HCT116 (cell line): ENCODE results near the gene ZNG1F.
"Not testable (repeated sequence)": the region's sequence is repeated elsewhere in the genome, so short reads cannot be mapped to it uniquely, and the experiment has no call there.

Experiments used
- ATF3 ChIP-seq: IDR thresholded peaks from 2 replicates; pipeline ENCODE4 v1.6.1; 2012
- CEBPB ChIP-seq: IDR thresholded peaks from 2 replicates; pipeline ENCODE4 v1.6.1; 2012; ENCODE audit warnings: low read depth
- POLR2A ChIP-seq: IDR thresholded peaks from 2 replicates; pipeline ENCODE4 v1.7.0; 2011; ENCODE audit warnings: borderline replicate concordance; ENCODE audit not compliant: insufficient read depth, insufficient read length; ENCODE audit errors: extremely low read depth
- POLR2AphosphoS5 ChIP-seq: IDR thresholded peaks from 2 replicates; pipeline ENCODE4 v1.6.1; 2011; ENCODE audit warnings: mild to moderate bottlenecking, low read depth, low read length, moderate library complexity
- RAD21 ChIP-seq: IDR thresholded peaks from 2 replicates; pipeline ENCODE4 v1.6.1; 2012; ENCODE audit warnings: low read depth, mild to moderate bottlenecking
- TF ChIP-seq, protein P1 (sequence below), 3 experiments: fragments of 200-600 bp in 1 of 3; sonication (generic) in 1 of 3; IDR thresholded peaks in 2 of 3; conservative IDR thresholded peaks in 1 of 3; 2 replicates each; pipeline ENCODE4 v1.5.1; 2012 to 2017; ENCODE audit warnings: low read depth in 2 of 3, low read length in 2 of 3, antibody characterized with exemption in 1 of 3, borderline replicate concordance in 1 of 3, control low read depth in 1 of 3, mild to moderate bottlenecking in 1 of 3, mixed read lengths in 1 of 3, mixed run types in 1 of 3, moderate library complexity in 1 of 3; ENCODE audit not compliant: insufficient read depth in 1 of 3
- TF ChIP-seq, protein P2 (sequence below): IDR thresholded peaks from 2 replicates; pipeline ENCODE4 v1.6.1; 2012; ENCODE audit warnings: low read depth

DNA sequence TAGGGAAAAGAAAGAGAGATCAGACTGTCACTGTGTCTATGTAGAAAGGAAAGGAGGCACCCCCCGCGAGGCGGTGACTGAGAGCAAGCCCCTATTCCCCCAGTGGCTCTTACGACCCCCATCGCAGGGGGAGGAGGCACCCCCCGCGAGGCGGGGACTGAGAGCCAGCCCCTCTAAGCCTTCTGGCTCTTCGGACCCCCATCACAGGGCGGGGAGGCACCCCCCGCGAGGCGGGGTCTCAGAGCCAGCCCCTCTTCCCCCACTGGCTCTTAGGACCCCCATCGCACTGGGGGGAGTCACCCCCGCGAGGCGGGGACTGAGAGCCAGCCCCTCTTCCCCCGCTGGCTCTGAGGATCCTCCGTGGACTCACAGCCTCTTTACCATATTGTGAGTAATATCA lies 84.6 kb downstream of the ZNG1F start:
- TF ChIP-seq, protein P1, sequence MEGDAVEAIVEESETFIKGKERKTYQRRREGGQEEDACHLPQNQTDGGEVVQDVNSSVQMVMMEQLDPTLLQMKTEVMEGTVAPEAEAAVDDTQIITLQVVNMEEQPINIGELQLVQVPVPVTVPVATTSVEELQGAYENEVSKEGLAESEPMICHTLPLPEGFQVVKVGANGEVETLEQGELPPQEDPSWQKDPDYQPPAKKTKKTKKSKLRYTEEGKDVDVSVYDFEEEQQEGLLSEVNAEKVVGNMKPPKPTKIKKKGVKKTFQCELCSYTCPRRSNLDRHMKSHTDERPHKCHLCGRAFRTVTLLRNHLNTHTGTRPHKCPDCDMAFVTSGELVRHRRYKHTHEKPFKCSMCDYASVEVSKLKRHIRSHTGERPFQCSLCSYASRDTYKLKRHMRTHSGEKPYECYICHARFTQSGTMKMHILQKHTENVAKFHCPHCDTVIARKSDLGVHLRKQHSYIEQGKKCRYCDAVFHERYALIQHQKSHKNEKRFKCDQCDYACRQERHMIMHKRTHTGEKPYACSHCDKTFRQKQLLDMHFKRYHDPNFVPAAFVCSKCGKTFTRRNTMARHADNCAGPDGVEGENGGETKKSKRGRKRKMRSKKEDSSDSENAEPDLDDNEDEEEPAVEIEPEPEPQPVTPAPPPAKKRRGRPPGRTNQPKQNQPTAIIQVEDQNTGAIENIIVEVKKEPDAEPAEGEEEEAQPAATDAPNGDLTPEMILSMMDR (IDR thresholded peaks at IDR 0.05 in 2 of 3, conservative IDR thresholded peaks at IDR 0.05 in 1 of 3; ENCODE audit: borderline replicate concordance in 1 of 3, insufficient read depth in 1 of 3, low read depth in 2 of 3, low read length in 2 of 3), result not testable (repeated sequence)
- not testable (repeated sequence) for TF ChIP-seq RAD21, CEBPB, POLR2AphosphoS5, POLR2A, ATF3
- TF ChIP-seq, protein P2, sequence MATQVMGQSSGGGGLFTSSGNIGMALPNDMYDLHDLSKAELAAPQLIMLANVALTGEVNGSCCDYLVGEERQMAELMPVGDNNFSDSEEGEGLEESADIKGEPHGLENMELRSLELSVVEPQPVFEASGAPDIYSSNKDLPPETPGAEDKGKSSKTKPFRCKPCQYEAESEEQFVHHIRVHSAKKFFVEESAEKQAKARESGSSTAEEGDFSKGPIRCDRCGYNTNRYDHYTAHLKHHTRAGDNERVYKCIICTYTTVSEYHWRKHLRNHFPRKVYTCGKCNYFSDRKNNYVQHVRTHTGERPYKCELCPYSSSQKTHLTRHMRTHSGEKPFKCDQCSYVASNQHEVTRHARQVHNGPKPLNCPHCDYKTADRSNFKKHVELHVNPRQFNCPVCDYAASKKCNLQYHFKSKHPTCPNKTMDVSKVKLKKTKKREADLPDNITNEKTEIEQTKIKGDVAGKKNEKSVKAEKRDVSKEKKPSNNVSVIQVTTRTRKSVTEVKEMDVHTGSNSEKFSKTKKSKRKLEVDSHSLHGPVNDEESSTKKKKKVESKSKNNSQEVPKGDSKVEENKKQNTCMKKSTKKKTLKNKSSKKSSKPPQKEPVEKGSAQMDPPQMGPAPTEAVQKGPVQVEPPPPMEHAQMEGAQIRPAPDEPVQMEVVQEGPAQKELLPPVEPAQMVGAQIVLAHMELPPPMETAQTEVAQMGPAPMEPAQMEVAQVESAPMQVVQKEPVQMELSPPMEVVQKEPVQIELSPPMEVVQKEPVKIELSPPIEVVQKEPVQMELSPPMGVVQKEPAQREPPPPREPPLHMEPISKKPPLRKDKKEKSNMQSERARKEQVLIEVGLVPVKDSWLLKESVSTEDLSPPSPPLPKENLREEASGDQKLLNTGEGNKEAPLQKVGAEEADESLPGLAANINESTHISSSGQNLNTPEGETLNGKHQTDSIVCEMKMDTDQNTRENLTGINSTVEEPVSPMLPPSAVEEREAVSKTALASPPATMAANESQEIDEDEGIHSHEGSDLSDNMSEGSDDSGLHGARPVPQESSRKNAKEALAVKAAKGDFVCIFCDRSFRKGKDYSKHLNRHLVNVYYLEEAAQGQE, result not testable (repeated sequence)
